ENCODE results near the gene NDOR1. TPM values are rescaled to one million over a fixed set of nuclear protein-coding genes. Genes with fewer than 3 reads are reported as not detected.

The NDOR1 gene
- total RNA-seq, 4 donors from 2014 or later: 14.3 to 47.5 (median 22.0) TPM

DNA sequence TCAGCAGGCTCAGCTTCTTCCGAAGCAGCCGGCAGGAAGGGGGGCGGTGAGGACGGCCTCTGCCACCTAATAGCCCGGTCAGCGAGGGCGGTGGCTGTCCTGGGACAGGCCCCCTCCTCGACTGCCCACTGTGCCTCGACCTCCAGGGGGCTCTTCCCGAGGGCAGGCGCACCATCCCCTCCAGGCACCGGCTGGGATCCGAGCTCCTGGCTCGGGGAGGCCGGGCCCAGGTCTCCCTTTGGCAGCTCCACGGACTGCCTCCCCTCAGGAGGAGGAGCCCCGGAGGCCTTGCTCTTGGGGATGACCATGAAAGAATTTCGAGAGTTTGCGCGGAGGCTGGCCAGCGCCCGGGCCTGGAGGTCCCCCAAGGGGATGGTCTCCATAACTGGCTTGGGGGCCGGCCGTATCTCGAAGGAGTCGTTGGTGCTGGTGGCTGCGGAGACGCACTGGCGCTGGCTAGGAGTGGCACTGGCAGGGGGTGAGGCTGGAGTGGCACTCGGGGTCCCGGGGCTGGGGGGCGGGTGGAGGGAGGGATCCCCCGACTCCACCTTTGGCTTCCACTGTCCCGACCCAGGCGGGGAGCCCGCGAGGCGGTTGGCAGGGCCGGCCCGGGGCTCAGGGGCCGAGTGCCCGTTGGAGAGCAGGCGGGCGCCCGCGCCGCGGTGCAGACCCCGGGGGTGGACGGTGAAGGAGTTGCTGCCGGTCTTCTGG, 5.9 kb upstream of the NDOR1 start:
- Histone ChIP-seq H3K27me3 (no peaks in the 10 kb centered on the region), H3K36me3 (no peaks in the 10 kb centered on the region), H3K9me3 (no peaks in the 10 kb centered on the region), H3K4me3 (peak overlapping the region; percentile 19 to 74 (median 54)), H3K27ac (peak overlapping the region; percentile 82 to 90 (median 88)), H3K4me1 (peaks cover 32 to 86% (median 74%) of the 10 kb centered on the region in 4 donors)
- in situ Hi-C loops (cut with MboI; ENCODE audit: low pct_ligation_motif_present in 1 of 4, low pct_unique_long_range_greater_than_20kb in 1 of 4, low sequenced_read_pairs in 3 of 4): loop anchor here in 1 of 4 donors (25.0 kb wide), 1 partner anchor 87 kb away; the partner anchor contains the start of gene DPP7
- DNase-seq: no peak
- no peak for TF ChIP-seq EP300 (IDR thresholded peaks at IDR 0.05; ENCODE audit: low read depth)
- TF ChIP-seq POLR2A (IDR thresholded peaks at IDR 0.05): no peak
- no peak for TF ChIP-seq POLR2AphosphoS5 (IDR thresholded peaks at IDR 0.05)
- TF ChIP-seq, protein P1, sequence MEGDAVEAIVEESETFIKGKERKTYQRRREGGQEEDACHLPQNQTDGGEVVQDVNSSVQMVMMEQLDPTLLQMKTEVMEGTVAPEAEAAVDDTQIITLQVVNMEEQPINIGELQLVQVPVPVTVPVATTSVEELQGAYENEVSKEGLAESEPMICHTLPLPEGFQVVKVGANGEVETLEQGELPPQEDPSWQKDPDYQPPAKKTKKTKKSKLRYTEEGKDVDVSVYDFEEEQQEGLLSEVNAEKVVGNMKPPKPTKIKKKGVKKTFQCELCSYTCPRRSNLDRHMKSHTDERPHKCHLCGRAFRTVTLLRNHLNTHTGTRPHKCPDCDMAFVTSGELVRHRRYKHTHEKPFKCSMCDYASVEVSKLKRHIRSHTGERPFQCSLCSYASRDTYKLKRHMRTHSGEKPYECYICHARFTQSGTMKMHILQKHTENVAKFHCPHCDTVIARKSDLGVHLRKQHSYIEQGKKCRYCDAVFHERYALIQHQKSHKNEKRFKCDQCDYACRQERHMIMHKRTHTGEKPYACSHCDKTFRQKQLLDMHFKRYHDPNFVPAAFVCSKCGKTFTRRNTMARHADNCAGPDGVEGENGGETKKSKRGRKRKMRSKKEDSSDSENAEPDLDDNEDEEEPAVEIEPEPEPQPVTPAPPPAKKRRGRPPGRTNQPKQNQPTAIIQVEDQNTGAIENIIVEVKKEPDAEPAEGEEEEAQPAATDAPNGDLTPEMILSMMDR (IDR thresholded peaks at IDR 0.05): no peak
- 13% methylated on average over 39 of the region's 51 CpGs; no CpG with 5 or more reads in 1 of the 2 donors for WGBS, 2 donors (ENCODE audit: low coverage in 1 of 2)
- intact Hi-C loops (cut with DNase I; ENCODE audit: low total_unique reads): no loop called here

DNA sequence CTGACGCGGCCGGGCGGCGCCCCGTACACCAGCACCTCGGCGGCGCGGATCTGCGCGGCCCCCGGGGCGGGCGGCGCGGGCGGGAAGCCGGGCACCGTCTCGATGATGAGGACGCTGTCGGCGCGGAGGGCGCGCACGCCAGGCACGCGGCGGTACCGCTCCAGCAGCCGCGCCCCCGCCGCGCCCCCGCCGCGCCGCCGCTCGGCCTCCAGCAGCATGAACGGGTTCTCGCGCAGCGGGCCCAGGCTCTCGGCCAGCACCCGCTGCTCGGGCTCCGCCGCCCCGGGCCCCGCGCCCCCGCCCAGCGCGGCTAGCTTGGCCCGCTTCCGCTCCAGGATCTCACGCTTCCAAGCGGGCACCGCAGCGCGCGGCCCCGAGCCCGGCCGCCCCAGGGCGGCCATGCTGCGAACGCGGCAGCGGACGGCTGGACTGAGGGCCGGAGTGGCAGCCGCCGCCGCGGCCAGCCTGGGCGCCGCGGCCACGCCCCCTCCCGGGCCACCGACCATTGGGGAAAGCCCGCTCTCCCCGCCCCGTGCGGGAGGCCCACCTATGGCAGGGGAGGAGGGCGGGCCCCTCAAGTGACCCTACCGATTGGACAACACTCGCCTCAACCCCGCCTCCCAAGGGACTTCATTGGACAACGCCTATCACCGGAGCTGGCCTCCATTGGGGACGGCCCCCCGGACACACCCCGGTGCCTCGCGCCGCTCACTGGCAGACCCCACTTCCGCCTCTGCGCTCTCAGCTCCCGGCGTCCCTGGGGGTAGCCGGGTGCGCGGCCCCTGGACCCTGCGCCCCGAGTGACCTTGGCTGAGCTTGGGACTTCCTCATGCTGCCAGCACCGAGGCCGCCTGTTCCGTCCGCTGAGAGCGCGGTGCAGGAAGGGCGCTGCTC, 4.9 kb upstream of the NDOR1 start, which contains the start of gene TPRN:
Gene TPRN, minus strand, starts transcription at position 431 of the 894 bp plus-strand sequence. Its CDS starts 30 bp downstream, at position 401.
- Histone ChIP-seq H3K27me3 (no peaks in the 10 kb centered on the region), H3K27ac (peak within 1 kb of the TSS; percentile 89 to 92 (median 90)), H3K4me3 (peak within 1 kb of the TSS; percentile 55 to 74 (median 67)), H3K4me1 (peaks cover 34 to 80% (median 71%) of the 10 kb centered on the region in 4 donors), H3K36me3 (no peaks in the 10 kb centered on the region), H3K9me3 (no peaks in the 10 kb centered on the region)
- WGBS, 2 donors (ENCODE audit: low coverage in 1 of 2): 2% methylated on average over 18 of the region's 118 CpGs; no CpG with 5 or more reads in 1 of the 2 donors
- peak; percentile 100 for DNase-seq
- TF ChIP-seq POLR2AphosphoS5 (IDR thresholded peaks at IDR 0.05): peak; percentile 76 to 90 (median 79)
- TF ChIP-seq EP300 (IDR thresholded peaks at IDR 0.05; ENCODE audit: low read depth): no peak
- TF ChIP-seq, protein P1 (IDR thresholded peaks at IDR 0.05): no peak
- TF ChIP-seq POLR2A (IDR thresholded peaks at IDR 0.05): peak; percentile 88
- intact Hi-C loops (cut with DNase I; ENCODE audit: low total_unique reads): no loop called here
- in situ Hi-C loops (cut with MboI; ENCODE audit: low pct_ligation_motif_present in 1 of 4, low pct_unique_long_range_greater_than_20kb in 1 of 4, low sequenced_read_pairs in 3 of 4): loop anchor here in 1 of 4 donors (25.0 kb wide), 1 partner anchor 88 kb away; the partner anchor contains the start of gene DPP7

DNA sequence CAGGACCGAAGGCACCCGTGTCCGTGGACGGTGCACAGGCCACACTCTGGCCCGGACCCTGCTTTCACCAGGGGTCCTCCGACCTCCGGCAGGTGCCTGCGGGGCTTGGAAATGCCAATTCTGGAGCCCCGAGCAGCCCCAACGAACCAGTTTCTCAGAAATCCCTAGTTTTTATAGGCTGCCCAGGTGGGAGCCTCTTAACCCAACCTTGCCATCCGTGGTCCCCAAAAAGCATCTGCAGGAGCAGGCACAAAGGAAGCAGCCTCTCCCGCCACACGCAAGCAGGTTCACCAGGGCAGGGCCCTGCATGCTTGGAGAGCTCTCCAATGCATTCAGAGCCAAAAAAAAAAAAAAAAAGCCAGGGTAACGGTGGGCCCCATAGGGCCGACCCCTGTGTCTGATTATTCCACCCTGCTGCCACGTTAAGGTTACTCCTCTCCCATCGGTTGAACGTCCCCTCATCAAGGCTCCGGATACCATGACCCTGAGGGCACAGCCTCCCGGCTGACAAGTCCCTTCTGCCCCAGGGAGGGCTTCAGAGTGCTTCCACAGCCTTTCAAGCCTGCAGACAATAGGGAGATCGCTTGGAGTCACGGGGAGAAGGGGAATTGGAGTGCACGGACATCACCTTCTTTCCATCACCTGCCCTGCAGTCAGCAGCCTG, 4.2 kb upstream of the NDOR1 start:
- H3K27me3 ChIP-seq: no peaks in the 10 kb centered on the region
- H3K4me1 ChIP-seq: peaks cover 39 to 78% (median 71%) of the 10 kb centered on the region in 4 donors
- in situ Hi-C loops (cut with MboI; ENCODE audit: low pct_ligation_motif_present in 1 of 4, low pct_unique_long_range_greater_than_20kb in 1 of 4, low sequenced_read_pairs in 3 of 4): loop anchor here in 1 of 4 donors (25.0 kb wide), 1 partner anchor 89 kb away; the partner anchor contains the start of gene DPP7
- peak overlapping the region; percentile 88 to 92 (median 90) for H3K27ac ChIP-seq
- H3K36me3 ChIP-seq: no peaks in the 10 kb centered on the region
- intact Hi-C loops (cut with DNase I; ENCODE audit: low total_unique reads): no loop called here
- no peaks in the 10 kb centered on the region for H3K9me3 ChIP-seq
- 19% methylated on average over 16 of the region's 23 CpGs; no CpG with 5 or more reads in 1 of the 2 donors for WGBS, 2 donors (ENCODE audit: low coverage in 1 of 2)
- TF ChIP-seq EP300 (IDR thresholded peaks at IDR 0.05; ENCODE audit: low read depth) (no peak), POLR2A (IDR thresholded peaks at IDR 0.05) (no peak), POLR2AphosphoS5 (IDR thresholded peaks at IDR 0.05) (no peak)
- TF ChIP-seq, protein P1 (IDR thresholded peaks at IDR 0.05): no peak
- peak overlapping the region; percentile 55 to 74 (median 67) for H3K4me3 ChIP-seq
- DNase-seq: no peak

Measured in transverse colon (tissue), 4 donors.